ENCODE results near the gene IRF6. TPM values are rescaled to one million over a fixed set of nuclear protein-coding genes. Genes with fewer than 3 reads are reported as not detected.

The IRF6 gene
- total RNA-seq, 2 donors from 2014 or later, result 3.9 to 4.1 TPM

DNA sequence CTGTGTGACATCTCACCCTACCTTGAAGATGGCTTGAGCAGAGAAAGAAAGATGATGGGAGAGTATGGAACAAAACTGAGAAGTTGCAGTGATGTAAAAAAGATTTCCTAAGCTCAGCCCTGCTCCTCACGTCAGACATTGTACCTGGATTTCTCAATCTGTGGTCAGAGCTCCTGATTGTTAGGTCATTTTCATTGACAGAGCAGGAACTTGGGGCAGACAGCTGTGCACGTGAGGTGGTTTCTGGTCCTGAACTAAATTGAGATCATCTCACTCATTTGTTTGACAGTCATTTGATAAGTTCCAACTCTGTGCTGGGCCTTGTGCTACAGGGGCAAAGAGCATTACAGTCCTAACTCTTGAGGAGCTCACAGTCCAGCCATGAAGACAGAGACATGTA, 39.9 kb downstream of the IRF6 start:
- H3K36me3 ChIP-seq, result no peaks in the 10 kb centered on the region
- ATAC-seq (ENCODE audit: insufficient number of reproducible peaks, low FRiP score, low read depth) (no peak), DNase-seq (ENCODE audit: low spot score) (no peak)
- no peaks in the 10 kb centered on the region for H3K27me3 ChIP-seq (replicated peaks; ENCODE audit: insufficient read depth)
- no peak overlapping the region for H3K27ac ChIP-seq
- H3K4me1 ChIP-seq (ENCODE audit: control insufficient read depth in 1 of 2, low read depth in 2 of 2), result peaks cover 15 to 30% of the 10 kb centered on the region in 2 donors
- H3K9me3 ChIP-seq, result no peaks in the 10 kb centered on the region
- TF ChIP-seq, protein P1, sequence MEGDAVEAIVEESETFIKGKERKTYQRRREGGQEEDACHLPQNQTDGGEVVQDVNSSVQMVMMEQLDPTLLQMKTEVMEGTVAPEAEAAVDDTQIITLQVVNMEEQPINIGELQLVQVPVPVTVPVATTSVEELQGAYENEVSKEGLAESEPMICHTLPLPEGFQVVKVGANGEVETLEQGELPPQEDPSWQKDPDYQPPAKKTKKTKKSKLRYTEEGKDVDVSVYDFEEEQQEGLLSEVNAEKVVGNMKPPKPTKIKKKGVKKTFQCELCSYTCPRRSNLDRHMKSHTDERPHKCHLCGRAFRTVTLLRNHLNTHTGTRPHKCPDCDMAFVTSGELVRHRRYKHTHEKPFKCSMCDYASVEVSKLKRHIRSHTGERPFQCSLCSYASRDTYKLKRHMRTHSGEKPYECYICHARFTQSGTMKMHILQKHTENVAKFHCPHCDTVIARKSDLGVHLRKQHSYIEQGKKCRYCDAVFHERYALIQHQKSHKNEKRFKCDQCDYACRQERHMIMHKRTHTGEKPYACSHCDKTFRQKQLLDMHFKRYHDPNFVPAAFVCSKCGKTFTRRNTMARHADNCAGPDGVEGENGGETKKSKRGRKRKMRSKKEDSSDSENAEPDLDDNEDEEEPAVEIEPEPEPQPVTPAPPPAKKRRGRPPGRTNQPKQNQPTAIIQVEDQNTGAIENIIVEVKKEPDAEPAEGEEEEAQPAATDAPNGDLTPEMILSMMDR (IDR thresholded peaks at IDR 0.05), result no peak
- H3K4me3 ChIP-seq, result no peak overlapping the region

GRCh38 chr1:209761011-209761635, 44.8 kb downstream of the IRF6 start:
- no peak for DNase-seq (ENCODE audit: low spot score)
- Histone ChIP-seq H3K4me1 (ENCODE audit: control insufficient read depth in 1 of 2, low read depth in 2 of 2) (no peaks in the 10 kb centered on the region), H3K4me3 (no peak overlapping the region), H3K36me3 (no peaks in the 10 kb centered on the region), H3K9me3 (no peaks in the 10 kb centered on the region), H3K27ac (no peak overlapping the region), H3K27me3 (replicated peaks; ENCODE audit: insufficient read depth) (no peaks in the 10 kb centered on the region)
- TF ChIP-seq, protein P1 (IDR thresholded peaks at IDR 0.05), result no peak
- no peak for ATAC-seq (ENCODE audit: insufficient number of reproducible peaks, low FRiP score, low read depth)

DNA sequence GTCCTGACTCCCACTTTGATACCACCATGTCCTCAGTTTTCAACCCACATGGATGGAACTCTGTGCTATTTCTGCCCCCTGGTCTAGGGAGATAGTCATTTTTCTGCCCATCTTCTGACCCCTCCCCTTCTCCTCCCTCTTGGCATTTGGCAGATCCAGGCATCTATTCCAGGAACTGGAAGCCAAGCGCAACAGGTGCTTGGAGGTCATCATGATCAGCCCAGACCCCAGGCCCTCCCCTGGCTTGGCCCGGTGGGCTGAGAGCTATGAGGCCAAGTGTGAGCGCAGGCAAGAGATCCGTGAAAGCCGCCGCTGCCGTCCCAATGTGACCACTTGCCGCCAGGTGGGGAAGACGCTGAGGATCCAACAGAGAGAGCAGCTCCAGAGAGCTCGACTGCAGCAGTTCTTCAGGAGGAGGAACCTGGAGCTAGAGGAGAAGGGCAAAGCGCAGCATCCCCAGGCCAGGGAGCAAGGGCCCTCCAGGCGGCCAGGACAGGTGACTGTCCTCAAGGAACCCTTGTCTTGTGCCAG, 46.0 kb downstream of the IRF6 start:
- H3K4me3 ChIP-seq, result no peak overlapping the region

GRCh38 chr1:209758400-209758799, 47.5 kb downstream of the IRF6 start:
- Histone ChIP-seq H3K27ac (no peak overlapping the region), H3K4me1 (ENCODE audit: control insufficient read depth in 1 of 2, low read depth in 2 of 2) (no peaks in the 10 kb centered on the region), H3K27me3 (replicated peaks; ENCODE audit: insufficient read depth) (no peaks in the 10 kb centered on the region), H3K9me3 (no peaks in the 10 kb centered on the region), H3K36me3 (no peaks in the 10 kb centered on the region), H3K4me3 (no peak overlapping the region)
- TF ChIP-seq, protein P1 (IDR thresholded peaks at IDR 0.05), result no peak
- no peak for DNase-seq (ENCODE audit: low spot score)
- ATAC-seq (ENCODE audit: insufficient number of reproducible peaks, low FRiP score, low read depth), result no peak

More for the DNA sequence above, 46.0 kb downstream of the IRF6 start:
- no peaks in the 10 kb centered on the region for H3K36me3 ChIP-seq
- no peak overlapping the region for H3K27ac ChIP-seq
- no peak for ATAC-seq (ENCODE audit: insufficient number of reproducible peaks, low FRiP score, low read depth)
- no peaks in the 10 kb centered on the region for H3K4me1 ChIP-seq (ENCODE audit: control insufficient read depth in 1 of 2, low read depth in 2 of 2)
- DNase-seq (ENCODE audit: low spot score), result no peak
- no peaks in the 10 kb centered on the region for H3K27me3 ChIP-seq (replicated peaks; ENCODE audit: insufficient read depth)
- TF ChIP-seq, protein P1 (IDR thresholded peaks at IDR 0.05), result no peak
- H3K9me3 ChIP-seq, result no peaks in the 10 kb centered on the region

DNA sequence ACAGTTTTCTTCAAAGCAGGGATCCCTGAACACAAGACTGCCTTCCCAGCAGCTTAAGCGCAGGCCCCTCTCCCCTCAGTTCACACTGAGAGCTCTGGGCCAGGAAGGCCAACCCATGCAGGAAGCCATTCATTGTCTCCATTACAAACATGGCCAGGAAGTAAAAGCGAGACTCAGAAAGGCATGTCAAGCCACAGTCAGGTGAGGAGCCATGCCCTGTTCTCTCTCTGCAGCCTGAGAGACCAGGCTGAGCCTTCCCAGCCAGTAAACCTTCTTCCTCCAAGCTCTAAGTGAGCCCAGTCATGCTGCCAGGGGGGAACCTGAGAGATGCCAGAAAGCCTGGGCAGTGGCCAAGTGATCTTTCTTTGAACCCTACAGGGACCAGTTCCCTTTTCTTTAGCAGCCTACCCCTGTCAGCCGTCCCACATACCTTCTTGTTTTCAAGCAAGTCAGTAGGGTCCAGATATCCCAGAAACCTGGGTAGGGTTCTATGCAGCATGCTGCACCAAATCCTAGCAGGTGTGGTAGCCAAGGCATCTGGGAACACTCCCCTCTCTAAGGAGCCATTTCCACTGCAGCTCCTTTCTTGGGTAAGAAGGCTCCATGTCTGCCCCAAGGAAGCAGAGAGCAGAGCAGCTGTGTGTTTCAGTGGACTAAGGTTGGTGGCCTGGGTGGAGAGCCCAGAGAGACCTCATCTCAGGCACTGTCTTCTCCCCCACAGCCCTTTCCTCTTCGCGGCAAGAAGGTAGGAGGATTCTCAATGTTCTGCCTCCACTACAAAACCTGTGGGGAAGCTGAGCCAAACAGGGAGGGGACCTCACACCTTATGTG, 49.1 kb downstream of the IRF6 start:
- no peaks in the 10 kb centered on the region for H3K9me3 ChIP-seq
- TF ChIP-seq, protein P1 (IDR thresholded peaks at IDR 0.05), result no peak
- H3K27ac ChIP-seq, result no peak overlapping the region
- H3K36me3 ChIP-seq, result no peaks in the 10 kb centered on the region
- ATAC-seq (ENCODE audit: insufficient number of reproducible peaks, low FRiP score, low read depth) (no peak), DNase-seq (ENCODE audit: low spot score) (no peak)
- peak overlapping the region; percentile 47 for H3K4me3 ChIP-seq
- no peaks in the 10 kb centered on the region for H3K27me3 ChIP-seq (replicated peaks; ENCODE audit: insufficient read depth)
- H3K4me1 ChIP-seq (ENCODE audit: control insufficient read depth in 1 of 2, low read depth in 2 of 2), result no peaks in the 10 kb centered on the region
